GM18508 (cell line): ENCODE results near the gene TIAM2.
"Not testable (repeated sequence)": the region's sequence is repeated elsewhere in the genome, so short reads cannot be mapped to it uniquely, and the experiment has no call there.

Experiments used
- ATAC-seq: cut with Tn5 transposase; IDR thresholded peaks from one replicate; pipeline ENCODE4 v1.9.1; 2021; ENCODE audit warnings: moderate number of reproducible peaks; ENCODE audit not compliant: insufficient read depth, unreplicated experiment

TIAM2 gene

DNA sequence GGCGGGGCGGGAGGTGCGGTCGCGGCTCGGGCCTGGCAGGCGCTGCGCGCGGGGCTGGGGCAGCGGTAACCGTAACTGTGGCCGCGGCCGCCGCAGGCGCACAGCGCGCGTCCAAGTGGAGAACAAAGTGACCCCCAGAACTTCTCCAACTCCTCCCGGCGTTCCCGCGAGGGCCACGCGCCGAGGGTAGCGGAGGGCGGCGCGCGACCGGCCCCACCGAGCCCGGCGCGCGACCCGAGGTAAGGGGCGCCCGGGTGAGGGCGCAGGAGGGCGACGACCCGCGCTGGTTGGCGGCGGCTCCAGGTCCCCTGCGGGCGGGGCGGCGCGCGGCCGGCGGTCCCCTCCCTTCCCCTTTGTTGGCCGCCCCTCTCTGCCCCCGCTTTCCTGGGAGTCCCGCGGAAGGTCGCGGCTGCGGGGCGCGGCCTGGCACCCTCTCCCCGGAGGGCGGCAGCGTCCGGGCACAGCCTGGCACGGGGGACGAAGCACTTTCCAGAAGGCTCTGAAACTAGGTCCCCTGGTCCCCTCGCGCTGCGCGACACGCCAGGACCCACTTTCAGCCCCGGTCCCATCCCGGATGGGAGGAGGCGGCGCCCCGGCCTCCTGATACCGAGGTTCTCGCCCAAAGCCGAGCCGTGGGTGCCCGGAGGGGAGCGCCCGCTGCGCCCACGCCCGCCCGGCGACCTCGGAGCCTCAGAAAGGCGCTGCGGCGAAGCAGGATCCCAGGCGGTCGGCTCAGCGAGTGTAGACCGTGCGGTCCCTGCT lies at the start of gene TIAM2:
Gene TIAM2 (plus strand): TSS at position 62 of the 762 bp plus-strand sequence. CDS start 133,909 bp downstream, outside the sequence.
- no peak for ATAC-seq

GRCh38 chr6:154950979-154951344 lies 44.2 kb upstream of the TIAM2 start:
- ATAC-seq, result no peak

- peak; percentile 63 for ATAC-seq
These were observed 43.5 kb upstream of the TIAM2 start for GRCh38 chr6:154951345-154952200.

DNA sequence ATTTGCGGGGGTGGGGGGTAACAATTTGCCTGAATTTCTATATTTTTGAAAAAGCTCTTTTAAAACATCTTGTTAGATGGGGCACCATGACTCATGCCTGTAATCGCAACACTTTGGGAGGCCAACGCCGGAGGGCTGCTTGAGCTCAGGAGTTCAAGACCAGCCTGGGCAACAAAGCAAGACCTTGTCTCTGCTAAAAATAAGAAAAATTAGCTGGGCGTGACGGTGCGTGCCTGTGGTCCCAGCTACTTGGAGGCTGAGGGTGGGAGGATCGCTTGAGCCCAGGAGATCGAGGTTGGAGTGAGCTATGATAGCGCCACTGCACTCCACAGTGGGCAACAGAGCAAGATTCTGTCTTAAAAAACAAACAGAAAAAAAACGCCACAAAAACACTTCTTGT lies 41.5 kb upstream of the TIAM2 start:
- ATAC-seq, result no peak

DNA sequence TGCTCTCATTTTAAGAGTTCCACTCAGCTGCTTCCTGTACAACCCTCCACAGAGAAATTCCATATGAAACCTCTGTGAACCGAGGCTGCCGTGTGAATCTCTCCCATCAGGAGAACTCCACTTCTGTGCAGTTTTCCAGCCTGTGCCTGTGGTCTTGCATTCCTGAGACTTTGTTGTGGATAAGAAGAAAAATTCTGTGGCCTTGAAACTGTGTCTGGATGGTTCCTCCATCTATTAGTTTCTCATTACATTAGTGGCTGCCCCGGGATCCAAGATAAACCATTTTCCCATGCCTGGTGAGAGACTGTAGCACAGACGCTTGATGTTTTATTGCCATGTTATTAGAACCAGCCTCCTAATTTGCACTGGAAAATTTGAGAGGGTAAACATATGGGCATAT lies 40.8 kb upstream of the TIAM2 start:
- no peak for ATAC-seq

DNA sequence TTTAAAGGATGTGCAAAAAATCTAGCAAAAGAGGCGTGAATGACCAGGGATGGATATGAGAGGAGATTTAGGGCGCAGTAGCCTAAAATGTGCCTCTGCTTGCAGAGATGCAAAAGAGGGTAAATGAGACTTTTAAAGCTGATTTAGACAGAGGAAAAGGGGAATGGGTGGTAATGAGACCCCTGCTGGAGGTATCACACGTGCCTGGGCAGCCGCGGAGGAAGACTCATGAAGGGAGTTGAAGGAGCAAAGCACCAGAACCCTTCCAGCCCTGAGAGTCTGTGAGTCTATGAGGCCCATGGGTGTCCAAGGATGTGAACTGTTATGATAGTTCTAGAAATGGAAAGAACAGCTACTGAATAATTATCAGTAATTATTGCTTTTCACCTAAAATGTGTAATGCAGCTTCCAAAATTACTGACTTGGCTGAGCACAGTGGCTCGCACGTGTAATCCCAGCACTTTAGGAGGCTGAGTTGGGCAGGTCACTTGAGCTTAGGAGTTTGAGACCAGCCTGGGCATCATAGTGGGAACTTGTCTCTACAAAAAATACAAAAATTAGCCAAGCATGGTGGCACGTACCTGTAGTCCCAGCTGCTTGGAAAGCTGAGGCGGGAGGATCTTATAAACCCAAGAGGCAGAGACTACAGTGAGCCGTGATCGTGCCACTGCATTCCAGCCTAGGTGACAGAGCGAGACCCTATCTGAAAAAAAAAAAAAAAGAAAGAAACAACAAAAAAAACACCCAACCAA lies 38.2 kb upstream of the TIAM2 start:
- no peak for ATAC-seq

DNA sequence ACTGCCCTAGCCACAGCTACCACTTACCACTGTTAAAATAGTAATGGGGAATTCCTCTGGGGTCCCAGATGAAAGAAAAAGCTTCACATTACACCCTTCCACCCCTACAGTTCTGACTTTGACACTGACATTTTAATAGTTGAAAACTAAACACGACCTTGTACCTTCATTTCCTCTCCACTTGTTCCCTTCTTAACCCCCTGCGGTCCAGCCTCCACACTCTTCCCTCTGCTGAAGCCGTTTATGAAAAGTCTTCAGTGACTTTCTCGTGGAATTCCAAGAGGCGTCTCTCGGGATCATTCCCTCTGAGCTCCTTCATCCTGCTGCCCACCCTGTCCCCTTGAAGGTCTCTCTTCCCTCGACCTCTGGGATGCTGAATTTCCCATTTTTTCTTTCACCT lies 36.6 kb upstream of the TIAM2 start:
- ATAC-seq, result no peak

DNA sequence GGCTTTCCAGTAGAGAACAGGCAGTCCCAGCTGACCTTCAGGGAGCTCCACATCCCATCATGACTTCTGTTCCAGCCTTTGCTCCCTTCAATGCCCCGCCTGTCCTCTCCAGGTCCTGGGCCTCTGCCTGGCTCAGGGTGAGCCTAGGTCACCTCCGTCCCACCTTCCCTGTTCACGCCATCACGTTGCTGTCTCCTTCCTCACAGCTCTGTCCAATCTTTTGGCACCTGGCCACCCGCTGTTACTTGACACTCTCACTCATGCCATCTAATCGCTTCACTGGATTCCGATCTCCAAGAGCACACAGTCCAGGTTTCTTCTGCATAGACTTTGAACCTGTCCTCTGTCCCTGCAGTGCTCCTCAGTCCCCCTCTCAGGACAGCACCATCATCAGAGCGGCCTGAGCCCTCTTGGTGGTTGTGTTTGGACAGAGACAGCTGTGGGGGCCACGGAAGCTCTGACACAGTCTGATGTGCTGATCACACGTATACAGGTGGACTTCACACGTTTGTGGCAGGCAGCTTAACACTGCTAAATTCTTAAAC lies 34.7 kb upstream of the TIAM2 start:
- ATAC-seq, result no peak

DNA sequence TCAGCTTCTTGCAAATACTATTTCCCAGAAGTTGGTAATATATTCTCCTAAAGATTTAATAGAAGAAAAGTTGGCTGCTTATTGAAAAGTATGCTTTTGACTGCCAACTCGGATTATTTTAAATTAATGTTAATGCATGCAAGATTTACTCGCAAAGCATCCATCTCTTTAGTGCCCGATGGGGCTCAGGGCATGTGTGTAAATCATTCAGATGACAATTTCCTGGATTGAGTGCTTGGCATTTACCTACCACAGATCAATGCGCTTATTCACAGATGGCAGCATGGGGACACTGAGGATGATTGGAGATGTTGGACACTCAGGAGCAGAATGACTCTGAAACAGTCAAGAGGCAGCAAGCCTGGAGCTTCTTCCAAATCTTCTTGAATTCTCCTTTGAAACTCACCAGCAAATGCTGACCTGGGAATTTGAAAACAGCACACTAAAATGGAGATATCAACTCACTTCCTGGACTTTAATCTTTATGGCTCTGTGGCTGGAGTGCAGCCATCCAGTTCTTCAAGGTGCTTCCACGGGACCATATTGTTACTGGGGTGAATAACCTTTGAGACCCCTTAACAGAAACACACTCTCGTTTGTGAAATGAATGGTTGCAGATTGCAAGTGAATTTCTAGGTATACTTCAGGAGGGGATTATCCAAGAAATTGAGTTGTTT lies 34.1 kb upstream of the TIAM2 start:
- no peak for ATAC-seq

DNA sequence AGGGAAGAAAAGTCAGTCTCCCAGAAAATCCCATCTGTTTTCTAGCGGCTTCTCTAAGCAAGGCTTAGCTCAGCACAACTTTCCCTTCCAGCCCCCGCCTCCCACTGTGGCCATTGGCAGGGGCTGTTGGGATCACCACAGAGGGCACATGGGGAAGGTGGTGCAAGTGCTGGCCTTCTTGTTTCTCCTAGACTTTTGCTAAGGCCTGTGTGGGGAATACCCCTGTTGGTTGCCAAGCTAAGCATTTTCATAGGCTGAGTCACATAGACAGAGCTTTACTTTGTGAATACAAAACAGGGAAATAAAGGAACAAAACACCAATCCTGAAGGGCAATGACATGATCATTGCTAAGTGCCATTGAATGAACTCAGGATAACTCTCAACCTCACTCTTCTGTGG lies 32.4 kb upstream of the TIAM2 start:
- ATAC-seq, result no peak

DNA sequence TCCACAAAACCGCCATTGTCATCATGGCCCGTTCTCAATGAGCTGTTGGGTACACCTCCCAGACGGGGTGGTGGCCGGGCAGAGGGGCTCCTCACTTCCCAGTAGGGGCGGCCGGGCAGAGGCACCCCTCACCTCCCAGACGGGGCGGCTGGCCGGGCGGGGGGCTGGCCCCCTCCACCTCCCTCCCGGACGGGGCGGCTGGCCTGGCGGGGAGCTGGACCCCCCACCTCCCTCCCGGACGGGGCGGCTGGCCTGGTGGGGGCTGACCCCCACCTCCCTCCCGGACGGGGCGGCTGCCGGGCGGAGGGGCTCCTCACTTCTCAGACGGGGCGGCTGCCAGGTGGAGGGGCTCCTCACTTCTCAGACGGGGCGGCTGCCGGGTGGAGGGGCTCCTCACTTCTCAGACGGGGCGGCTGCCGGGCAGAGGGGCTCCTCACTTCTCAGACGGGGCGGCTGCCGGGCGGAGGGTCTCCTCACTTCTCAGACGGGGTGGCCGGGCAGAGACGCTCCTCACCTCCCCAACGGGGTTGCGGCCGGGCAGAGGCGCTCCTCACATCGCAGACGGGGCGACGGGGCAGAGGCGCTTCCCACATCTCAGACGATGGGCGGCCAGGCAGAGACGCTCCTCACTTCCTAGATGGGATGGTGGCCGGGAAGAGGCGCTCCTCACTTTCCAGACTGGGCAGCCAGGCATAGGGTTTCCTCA lies 28.9 kb upstream of the TIAM2 start:
- not testable (repeated sequence) for ATAC-seq

DNA sequence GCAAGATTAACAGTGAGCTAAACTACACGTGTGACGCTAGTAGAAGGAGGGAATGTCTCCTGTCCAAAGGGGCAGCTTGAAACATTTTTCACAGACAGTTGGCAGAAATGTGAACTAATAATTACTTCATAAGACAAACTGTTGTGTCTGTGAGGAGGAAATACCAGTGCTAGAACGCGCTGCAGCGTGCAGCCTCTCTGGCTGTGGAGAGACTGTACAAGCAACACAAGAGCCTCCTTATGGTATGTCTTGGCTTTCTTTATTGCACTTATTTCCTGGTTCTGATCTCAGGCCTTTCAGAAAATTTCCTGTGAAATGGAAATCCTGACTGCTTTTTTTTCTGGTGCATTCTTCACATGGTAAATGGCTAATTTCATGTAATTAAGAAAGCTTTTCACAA lies 25.3 kb upstream of the TIAM2 start:
- ATAC-seq, result no peak

DNA sequence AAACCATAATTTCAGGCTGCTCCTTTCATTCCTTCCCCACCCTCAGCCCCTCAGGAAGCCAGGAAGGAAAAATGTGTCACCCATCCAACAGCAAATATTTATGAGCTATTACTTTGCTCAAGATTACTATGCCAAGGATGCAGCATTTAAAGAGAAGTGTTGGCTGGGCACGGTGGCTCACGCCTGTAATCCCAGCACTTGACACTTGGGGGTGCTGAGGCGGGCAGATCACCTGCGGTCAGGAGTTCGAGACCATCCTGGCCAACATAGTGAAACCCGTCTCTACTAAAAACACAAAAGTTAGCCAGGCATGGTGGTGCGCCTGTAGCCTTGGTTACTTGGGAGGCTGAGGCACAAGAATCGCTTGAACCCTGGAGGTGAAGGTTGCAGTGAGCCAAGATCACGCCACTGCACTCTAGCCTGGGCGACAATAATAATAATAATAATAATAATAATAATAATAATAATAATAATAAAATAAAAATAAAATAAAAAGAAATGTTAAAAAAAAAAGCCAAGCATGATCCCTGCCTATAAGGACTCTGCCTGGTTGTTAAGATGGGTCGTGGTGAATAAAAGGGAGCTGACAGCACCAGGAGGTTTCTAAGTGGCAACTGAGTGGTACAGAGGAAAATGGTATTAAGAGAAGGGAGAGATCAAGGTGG lies 20.5 kb upstream of the TIAM2 start:
- no peak for ATAC-seq

DNA sequence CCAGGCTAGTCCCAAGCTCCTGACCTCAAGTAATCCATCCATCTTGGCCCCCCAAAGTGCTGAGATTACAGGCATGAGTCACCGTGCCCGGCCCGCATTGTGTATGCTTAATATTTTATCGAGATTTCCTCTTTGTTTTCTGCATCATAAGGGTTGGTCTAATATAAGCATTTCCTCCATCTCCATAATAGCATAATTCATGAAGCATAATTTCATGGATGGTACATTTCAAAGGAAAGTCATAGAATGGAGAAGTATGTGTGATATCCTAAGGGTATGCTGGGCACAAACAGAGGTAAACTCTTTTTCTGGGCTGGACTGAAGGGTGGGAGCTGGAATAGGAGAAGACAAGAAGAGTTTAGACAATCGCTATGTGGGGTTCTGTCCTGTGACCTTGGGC lies 17.5 kb upstream of the TIAM2 start:
- ATAC-seq, result no peak

DNA sequence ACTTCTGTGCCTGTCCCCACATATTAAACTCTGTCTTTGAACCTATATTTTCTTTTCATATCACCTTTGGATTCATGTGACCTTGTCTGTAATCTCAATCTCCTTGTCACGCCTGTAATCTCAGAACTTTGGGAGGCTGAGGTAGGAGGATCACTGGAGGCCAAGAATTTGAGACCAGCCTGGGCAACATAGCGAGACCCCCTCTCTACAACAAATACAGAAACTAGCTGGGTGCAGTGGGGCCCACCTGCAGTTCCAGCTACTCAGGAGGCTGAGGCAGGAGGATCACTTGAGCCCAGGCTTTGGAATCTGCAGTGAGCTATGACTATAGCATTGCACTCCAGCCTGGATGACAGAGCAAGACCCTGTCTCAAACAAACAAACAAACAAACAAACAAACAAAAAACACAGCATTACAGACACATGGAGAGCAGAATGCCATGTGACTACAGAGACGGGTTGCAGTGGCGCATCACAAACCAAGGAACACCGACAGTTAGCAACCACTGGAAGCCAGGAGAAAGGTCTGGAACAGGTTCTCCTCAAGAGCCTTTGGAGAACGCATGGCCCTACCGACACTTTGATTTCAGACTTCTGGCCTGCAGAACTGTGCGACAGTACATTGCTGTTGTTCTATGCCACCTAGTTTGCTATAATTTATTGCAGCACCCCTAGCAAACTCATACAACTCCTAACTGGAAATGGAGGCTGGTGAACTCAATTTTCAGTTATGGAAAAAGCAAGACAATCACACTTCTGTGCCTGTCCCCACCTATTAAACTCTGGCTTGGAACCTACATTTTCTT lies 14.6 kb upstream of the TIAM2 start:
- ATAC-seq, result no peak

DNA sequence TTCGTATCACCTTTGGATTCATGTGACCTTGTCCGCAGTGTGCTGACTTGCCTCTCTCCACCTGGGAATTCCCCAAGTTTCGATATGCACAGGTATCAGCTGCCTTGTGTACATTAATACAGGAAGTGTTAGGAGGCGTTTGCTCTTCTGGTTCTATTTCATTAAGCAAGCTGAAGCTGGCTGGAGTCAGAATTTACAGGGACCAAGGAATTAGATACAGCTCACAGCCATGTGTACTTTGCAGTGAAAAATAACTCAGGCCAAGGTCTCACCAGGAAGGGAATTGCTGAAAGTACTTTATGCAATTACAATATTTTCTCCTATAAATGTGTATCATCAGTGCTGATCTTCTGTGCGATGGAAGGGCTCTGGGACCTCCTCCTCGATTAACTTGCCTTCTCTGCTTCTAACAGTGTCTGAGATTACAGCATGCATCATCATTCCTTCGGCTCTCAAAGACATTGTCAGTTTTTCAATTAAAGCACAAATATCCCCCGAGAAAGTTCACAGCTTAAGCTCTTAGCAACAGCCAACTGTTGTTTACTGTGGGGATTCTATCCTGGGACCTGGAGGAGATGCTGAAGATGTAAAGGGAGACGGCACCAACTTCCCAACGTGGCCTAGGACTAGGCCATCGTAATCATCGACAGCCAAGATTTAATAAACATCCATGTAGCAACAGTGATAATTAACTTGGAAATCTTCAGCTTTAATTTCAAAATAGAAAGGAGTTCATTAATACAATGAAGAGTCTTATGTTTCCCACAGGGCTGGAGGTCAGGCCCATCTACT lies 13.8 kb upstream of the TIAM2 start:
- peak; percentile 74 for ATAC-seq

GRCh38 chr6:154984146-154984545 lies 11.0 kb upstream of the TIAM2 start:
- ATAC-seq, result no peak
